Measurements from ENCODE around the gene DHX58. TPM values are rescaled to one million over a fixed set of nuclear protein-coding genes. Genes with fewer than 3 reads are reported as not detected.

The DHX58 gene
- total and polyA plus RNA-seq, 2 donors (not counting 3 experiments of a cell fraction or from before 2014, with no cell fraction given) = 3.1 to 9.0 TPM

DNA sequence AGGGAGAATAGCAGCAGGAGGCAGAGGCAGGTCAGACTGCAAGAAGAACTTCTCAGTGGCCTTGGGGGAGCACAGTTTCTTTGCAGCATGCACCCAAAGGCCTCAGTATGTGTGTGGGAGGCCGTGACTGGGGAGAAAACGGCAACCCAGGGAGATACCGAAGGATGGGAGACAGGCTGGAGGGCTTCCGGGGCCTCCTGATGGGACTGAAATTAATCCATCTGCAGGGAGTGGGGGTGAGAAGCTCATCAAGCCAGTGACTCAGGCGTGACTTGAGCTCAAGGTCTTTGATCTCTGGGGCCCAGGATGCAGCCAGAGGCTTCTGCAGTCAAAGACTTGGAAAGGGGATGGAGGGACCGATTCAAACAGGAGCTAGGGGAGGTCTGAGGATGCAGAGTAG is 57.0 kb downstream of the DHX58 start:
- Histone ChIP-seq H3K9me3 (replicated peaks; ENCODE audit: control insufficient read depth, insufficient read depth, low read length) (no peaks in the 10 kb centered on the region), H3K36me3 (ENCODE audit: control insufficient read depth in 2 of 2, extremely low read depth in 1 of 2, insufficient read depth in 2 of 2, low read length in 2 of 2) (no peaks in the 10 kb centered on the region), H3K9ac (replicated peaks; ENCODE audit: extremely low read depth, insufficient read depth, low read length) (no peak overlapping the region), H3K27ac (ENCODE audit: insufficient read depth, low read depth, low read length) (no peak overlapping the region), H3K79me2 (ENCODE audit: control insufficient read depth, insufficient read depth, low read length) (no peaks in the 10 kb centered on the region), H3K27me3 (ENCODE audit: control insufficient read depth in 2 of 2, insufficient read depth in 2 of 2, low read length in 2 of 2) (peaks cover 28 to 36% of the 10 kb centered on the region in 2 experiments), H3K4me1 (ENCODE audit: control insufficient read depth, extremely low read depth, insufficient read depth, low read length) (no peaks in the 10 kb centered on the region), H3K9me1 (replicated peaks; ENCODE audit: control insufficient read depth, extremely low read depth, insufficient read depth, low read length) (no peaks in the 10 kb centered on the region), H3K4me3 (replicated peaks in 1 of 3; ENCODE audit: insufficient read depth in 1 of 3, low read depth in 1 of 3, low read length in 3 of 3) (no peak overlapping the region), H3K4me2 (ENCODE audit: insufficient read depth, low read length) (no peak overlapping the region), H4K20me1 (replicated peaks; ENCODE audit: control insufficient read depth, extremely low read depth, insufficient read depth, low read length) (no peaks in the 10 kb centered on the region), H2AFZ (ENCODE audit: low read depth, low read length) (no peak overlapping the region)
- BruUV-seq (replicated peaks) = no TSS peak
- CTCF ChIA-PET = interaction anchor here (1.0 to 2.3 kb wide), 6 partner anchors 10 to 46 kb away, joined by 3 to 14 read pairs (median 6); partner anchors contain the start of gene NKIRAS2
- POLR2A ChIA-PET = no interaction called here
- dilution Hi-C loops (cut with MboI; ENCODE audit: extremely low pct_ligation_motif_present, low sequenced_read_pairs) = no loop called here
- intact Hi-C loops (cut with micrococcal nuclease) = no loop called here
- no peak for TF ChIP-seq EZH2 (IDR thresholded peaks at IDR 0.05; ENCODE audit: borderline replicate concordance, low read depth, low read length, severe bottlenecking)
- no peak for TF ChIP-seq GATA2 (IDR thresholded peaks at IDR 0.05; ENCODE audit: insufficient read depth, insufficient read length, low read depth, low read length)
- TF ChIP-seq, protein P1, sequence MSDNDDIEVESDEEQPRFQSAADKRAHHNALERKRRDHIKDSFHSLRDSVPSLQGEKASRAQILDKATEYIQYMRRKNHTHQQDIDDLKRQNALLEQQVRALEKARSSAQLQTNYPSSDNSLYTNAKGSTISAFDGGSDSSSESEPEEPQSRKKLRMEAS (IDR thresholded peaks at IDR 0.05; ENCODE audit: insufficient read depth, insufficient read length) = no peak
- TF ChIP-seq FOS (IDR thresholded peaks at IDR 0.05; ENCODE audit: borderline replicate concordance, insufficient read depth, low read length) = no peak
- TF ChIP-seq, protein P2, sequence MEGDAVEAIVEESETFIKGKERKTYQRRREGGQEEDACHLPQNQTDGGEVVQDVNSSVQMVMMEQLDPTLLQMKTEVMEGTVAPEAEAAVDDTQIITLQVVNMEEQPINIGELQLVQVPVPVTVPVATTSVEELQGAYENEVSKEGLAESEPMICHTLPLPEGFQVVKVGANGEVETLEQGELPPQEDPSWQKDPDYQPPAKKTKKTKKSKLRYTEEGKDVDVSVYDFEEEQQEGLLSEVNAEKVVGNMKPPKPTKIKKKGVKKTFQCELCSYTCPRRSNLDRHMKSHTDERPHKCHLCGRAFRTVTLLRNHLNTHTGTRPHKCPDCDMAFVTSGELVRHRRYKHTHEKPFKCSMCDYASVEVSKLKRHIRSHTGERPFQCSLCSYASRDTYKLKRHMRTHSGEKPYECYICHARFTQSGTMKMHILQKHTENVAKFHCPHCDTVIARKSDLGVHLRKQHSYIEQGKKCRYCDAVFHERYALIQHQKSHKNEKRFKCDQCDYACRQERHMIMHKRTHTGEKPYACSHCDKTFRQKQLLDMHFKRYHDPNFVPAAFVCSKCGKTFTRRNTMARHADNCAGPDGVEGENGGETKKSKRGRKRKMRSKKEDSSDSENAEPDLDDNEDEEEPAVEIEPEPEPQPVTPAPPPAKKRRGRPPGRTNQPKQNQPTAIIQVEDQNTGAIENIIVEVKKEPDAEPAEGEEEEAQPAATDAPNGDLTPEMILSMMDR (IDR thresholded peaks at IDR 0.05; ENCODE audit: extremely low read depth in 1 of 2, insufficient read depth in 1 of 2, low read depth in 1 of 2, low read length in 2 of 2) = no peak
- TF ChIP-seq JUN (IDR thresholded peaks at IDR 0.05; ENCODE audit: borderline replicate concordance, insufficient read depth, insufficient read length, low read depth) = no peak
- TF ChIP-seq POLR2A (IDR thresholded peaks at IDR 0.05; ENCODE audit: low read depth, low read length) = no peak
- TF ChIP-seq POLR2AphosphoS5 (IDR thresholded peaks at IDR 0.05; ENCODE audit: insufficient read depth, low read depth, low read length) = no peak
- TF ChIP-seq MYC (IDR thresholded peaks at IDR 0.05; ENCODE audit: low read depth, low read length) = no peak
- FAIRE-seq (no peak), DNase-seq (ENCODE audit: low read depth, low spot score) (no peak)

All from endothelial cell of umbilical vein (primary cell).